H9 (cell line): Measurements from ENCODE around the gene FGD5. TPM values are rescaled to one million over a fixed set of nuclear protein-coding genes. Genes with fewer than 3 reads are reported as not detected.

ENCODE experiments used
- DNase-seq: peaks from one replicate; pipeline ENCODE4 v3.0.0-alpha.2; 2017
- H2AFZ ChIP-seq: one replicate; pipeline ENCODE4 v1.6.1; 2013; ENCODE audit warnings: mild to moderate bottlenecking, low read length, control low read depth, moderate library complexity
- H2AK5ac ChIP-seq: 2 replicates; pipeline ENCODE4 v1.6.1; 2013; ENCODE audit warnings: low read length, control low read depth, mixed read lengths; ENCODE audit not compliant: insufficient read length
- H2BK120ac ChIP-seq: one replicate; pipeline ENCODE4 v1.6.1; 2013; ENCODE audit warnings: low read depth, mild to moderate bottlenecking, low read length, control low read depth, inconsistent platforms; ENCODE audit not compliant: poor library complexity, severe bottlenecking
- H2BK12ac ChIP-seq: 2 replicates; pipeline ENCODE4 v1.6.1; 2013; ENCODE audit warnings: low read length, control low read depth, mixed read lengths, low read depth; ENCODE audit not compliant: insufficient read length
- H2BK15ac ChIP-seq: 2 replicates; pipeline ENCODE4 v1.6.1; 2013; ENCODE audit warnings: low read depth, low read length, control low read depth
- H2BK20ac ChIP-seq: one replicate; pipeline ENCODE4 v1.6.1; 2013; ENCODE audit warnings: low read depth, mild to moderate bottlenecking, low read length, control low read depth, inconsistent platforms; ENCODE audit not compliant: poor library complexity, severe bottlenecking
- H2BK5ac ChIP-seq: 2 replicates; pipeline ENCODE4 v1.6.1; 2013; ENCODE audit warnings: low read length, control low read depth, mixed read lengths; ENCODE audit not compliant: insufficient read length
- H3K14ac ChIP-seq: 2 replicates; pipeline ENCODE4 v1.6.1; 2013; ENCODE audit warnings: low read length, control low read depth; ENCODE audit not compliant: insufficient read depth
- H3K18ac ChIP-seq: 2 replicates; pipeline ENCODE4 v1.6.1; 2013; ENCODE audit warnings: low read depth, mild to moderate bottlenecking, mixed read lengths, low read length, control low read depth; ENCODE audit not compliant: insufficient read length
- H3K23ac ChIP-seq: 2 replicates; pipeline ENCODE4 v1.6.1; 2013; ENCODE audit warnings: low read length, control low read depth, mixed read lengths, low read depth; ENCODE audit not compliant: insufficient read length
- H3K23me2 ChIP-seq: 2 replicates; pipeline ENCODE4 v1.6.1; 2013; ENCODE audit warnings: low read depth, mild to moderate bottlenecking, mixed read lengths, low read length, control low read depth; ENCODE audit not compliant: insufficient read length, poor library complexity, severe bottlenecking
- H3K27ac ChIP-seq: 2 replicates; pipeline ENCODE4 v1.5.1; 2013; ENCODE audit warnings: low read length, control low read depth, mixed read lengths, low read depth; ENCODE audit not compliant: insufficient read length
- H3K27me3 ChIP-seq: 2 replicates; pipeline ENCODE4 v1.6.1; 2013; ENCODE audit warnings: low read length, control low read depth, inconsistent platforms; ENCODE audit not compliant: insufficient read depth
- H3K4ac ChIP-seq: 2 replicates; pipeline ENCODE4 v1.6.1; 2013; ENCODE audit warnings: low read depth, mild to moderate bottlenecking, control low read depth, inconsistent platforms, low read length, moderate library complexity
- H3K4me1 ChIP-seq: 2 replicates; pipeline ENCODE4 v1.6.1; 2013; ENCODE audit warnings: low read length, control low read depth, inconsistent platforms; ENCODE audit not compliant: insufficient read depth
- H3K4me2 ChIP-seq: 2 replicates; pipeline ENCODE4 v1.6.1; 2013; ENCODE audit warnings: low read length, control low read depth, mixed read lengths; ENCODE audit not compliant: insufficient read length, insufficient read depth
- H3K56ac ChIP-seq: 2 replicates; pipeline ENCODE4 v1.6.1; 2013; ENCODE audit warnings: low read depth, mild to moderate bottlenecking, mixed read lengths, low read length, control low read depth; ENCODE audit not compliant: insufficient read length
- H3K79me1 ChIP-seq: 2 replicates; pipeline ENCODE4 v1.6.1; 2013; ENCODE audit warnings: low read depth, mild to moderate bottlenecking, moderate library complexity, low read length, control low read depth, inconsistent platforms; ENCODE audit not compliant: insufficient read depth, poor library complexity, severe bottlenecking
- H3K79me2 ChIP-seq: 2 replicates; pipeline ENCODE4 v1.6.1; 2013; ENCODE audit warnings: low read length, control low read depth, inconsistent platforms; ENCODE audit not compliant: insufficient read depth
- H3K9ac ChIP-seq: 2 replicates; pipeline ENCODE4 v1.6.1; 2013; ENCODE audit warnings: low read length, control low read depth, mixed read lengths; ENCODE audit not compliant: insufficient read length; ENCODE audit errors: extremely low read depth
- H3K9me3 ChIP-seq: one replicate; pipeline ENCODE4 v1.6.1; 2013; ENCODE audit warnings: low read depth, low read length, inconsistent platforms; ENCODE audit not compliant: control insufficient read depth
- H3T11ph ChIP-seq: one replicate; pipeline ENCODE4 v1.6.1; 2013; ENCODE audit warnings: mild to moderate bottlenecking, low read length, control low read depth, inconsistent platforms
- H4K20me1 ChIP-seq: one replicate; pipeline ENCODE4 v1.6.1; 2013; ENCODE audit not compliant: control insufficient read depth, insufficient read length, insufficient read depth
- H4K5ac ChIP-seq: 2 replicates; pipeline ENCODE4 v1.6.1; 2013; ENCODE audit warnings: low read depth, mild to moderate bottlenecking, mixed read lengths, low read length, control low read depth; ENCODE audit not compliant: insufficient read length
- H4K8ac ChIP-seq: replicated peaks from 2 replicates; pipeline ENCODE4 v1.6.1; 2013; ENCODE audit warnings: low read length, control low read depth, mixed read lengths, low read depth; ENCODE audit not compliant: insufficient read length
- H4K91ac ChIP-seq: 2 replicates; pipeline ENCODE4 v1.6.1; 2013; ENCODE audit warnings: low read depth, mild to moderate bottlenecking, moderate library complexity, mixed read lengths, low read length, control low read depth; ENCODE audit not compliant: insufficient read length
- H3K27ac Mint-ChIP-seq, 3 experiments: 2 replicates in 2 of 3; 3 replicates in 1 of 3; pipeline ENCODE4 v1.8.0; 2020 to 2021; ENCODE audit warnings: mixed read lengths in 3 of 3, mild to moderate bottlenecking in 1 of 3, moderate library complexity in 1 of 3
- H3K27me3 Mint-ChIP-seq: 2 replicates; pipeline ENCODE4 v1.8.0; 2021; ENCODE audit warnings: low read depth, mild to moderate bottlenecking, moderate library complexity, mixed read lengths
- H3K36me3 Mint-ChIP-seq, 3 experiments: 2 replicates in 2 of 3; 3 replicates in 1 of 3; pipeline ENCODE4 v1.8.0; 2020 to 2021; ENCODE audit warnings: low read depth in 3 of 3, mixed read lengths in 3 of 3; ENCODE audit not compliant: insufficient read depth in 1 of 3
- H3K4me1 Mint-ChIP-seq, 2 experiments: 2 replicates each; pipeline ENCODE4 v1.8.0; 2020; ENCODE audit warnings: mixed read lengths in 2 of 2
- H3K4me3 Mint-ChIP-seq, 2 experiments: 2 replicates in 1 of 2; 3 replicates in 1 of 2; pipeline ENCODE4 v1.8.0; 2020 to 2021; ENCODE audit warnings: mild to moderate bottlenecking in 2 of 2, mixed read lengths in 2 of 2, moderate library complexity in 1 of 2
- H3K9me3 Mint-ChIP-seq, 2 experiments: 2 replicates in 1 of 2; 3 replicates in 1 of 2; pipeline ENCODE4 v1.8.0; 2020; ENCODE audit warnings: mild to moderate bottlenecking in 2 of 2, mixed read lengths in 2 of 2, moderate library complexity in 1 of 2
- WGBS: extraction: QIAGEN DNeasy Blood & Tissue Kit; methylation state at CpG from one replicate; pipeline ENCODE4 v1.1.7; 2013; ENCODE audit warnings: missing lambda C conversion rate, low lambda C conversion rate, mixed read lengths; ENCODE audit not compliant: insufficient read length; ENCODE audit errors: extremely low coverage; 5-methylcytosine and 5-hydroxymethylcytosine counted together
- total RNA-seq: library from RNA; stranded (reverse); gene quantifications from 2 replicates; pipeline ENCODE4 v1.2.1, GENCODE V29; 2021
- TF ChIP-seq, protein P1 (sequence below): fragments of 200-600 bp; sonication (generic); conservative IDR thresholded peaks from 3 replicates; pipeline ENCODE4 v1.8.0; 2021; ENCODE audit warnings: antibody characterized with exemption, mild to moderate bottlenecking

Gene FGD5
- total RNA-seq, 1 experiment from 2014 or later: 7.8 TPM

DNA sequence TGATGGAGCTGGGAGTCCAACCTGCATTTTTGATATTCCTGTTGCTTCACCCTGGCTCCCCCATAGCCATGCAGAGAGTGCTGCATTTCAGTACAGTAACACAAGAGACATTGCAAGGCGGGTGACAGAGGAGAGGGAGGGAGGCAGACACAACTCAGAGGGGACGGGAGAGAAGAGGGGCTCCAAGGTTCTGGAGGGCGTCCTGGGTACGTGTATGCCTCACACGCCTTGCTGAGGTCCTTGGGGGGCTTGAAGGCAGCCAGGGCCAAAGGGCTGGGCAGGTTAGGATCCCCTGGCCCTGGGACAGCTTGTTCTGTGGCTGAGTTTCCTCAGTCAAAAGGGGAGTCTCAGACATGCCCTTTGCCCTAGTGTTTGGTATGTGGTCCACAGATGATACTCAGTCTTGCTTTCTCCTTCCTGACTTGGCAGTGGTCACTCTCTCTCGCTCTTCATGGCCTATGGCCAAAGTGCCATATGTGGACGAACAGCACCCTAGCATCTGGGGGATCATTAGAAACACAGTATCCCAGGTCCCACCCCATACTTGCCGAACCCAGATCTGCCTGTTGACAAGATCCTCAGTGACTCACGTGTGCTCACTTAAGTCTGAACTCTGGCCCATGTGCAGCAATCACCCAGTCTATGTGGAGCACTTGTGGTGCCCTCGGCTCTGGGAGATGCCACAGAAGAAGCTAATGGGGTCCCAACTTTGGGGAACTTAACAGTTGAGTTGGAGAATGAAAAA lies 52.9 kb downstream of the FGD5 start:
- Histone ChIP-seq H3K4me1 (no peaks in the 10 kb centered on the region), H2BK120ac (no peak overlapping the region), H2BK15ac (no peak overlapping the region), H3K23me2 (no peaks in the 10 kb centered on the region), H3K14ac (no peak overlapping the region), H4K20me1 (no peaks in the 10 kb centered on the region), H3T11ph (no peak overlapping the region), H3K27ac (no peak overlapping the region), H3K27me3 (no peaks in the 10 kb centered on the region), H2BK20ac (no peak overlapping the region), H3K4me2 (no peak overlapping the region), H2BK5ac (no peak overlapping the region), H3K4ac (no peak overlapping the region), H3K79me1 (no peaks in the 10 kb centered on the region), H3K23ac (no peak overlapping the region), H4K8ac (no peak overlapping the region), H3K9me3 (no peaks in the 10 kb centered on the region), H3K79me2 (no peaks in the 10 kb centered on the region), H3K56ac (no peak overlapping the region), H4K5ac (no peak overlapping the region), H2AK5ac (no peak overlapping the region), H4K91ac (no peak overlapping the region), H2BK12ac (no peak overlapping the region), H2AFZ (no peak overlapping the region), H3K18ac (no peak overlapping the region), H3K9ac (no peak overlapping the region)
- TF ChIP-seq, protein P1, sequence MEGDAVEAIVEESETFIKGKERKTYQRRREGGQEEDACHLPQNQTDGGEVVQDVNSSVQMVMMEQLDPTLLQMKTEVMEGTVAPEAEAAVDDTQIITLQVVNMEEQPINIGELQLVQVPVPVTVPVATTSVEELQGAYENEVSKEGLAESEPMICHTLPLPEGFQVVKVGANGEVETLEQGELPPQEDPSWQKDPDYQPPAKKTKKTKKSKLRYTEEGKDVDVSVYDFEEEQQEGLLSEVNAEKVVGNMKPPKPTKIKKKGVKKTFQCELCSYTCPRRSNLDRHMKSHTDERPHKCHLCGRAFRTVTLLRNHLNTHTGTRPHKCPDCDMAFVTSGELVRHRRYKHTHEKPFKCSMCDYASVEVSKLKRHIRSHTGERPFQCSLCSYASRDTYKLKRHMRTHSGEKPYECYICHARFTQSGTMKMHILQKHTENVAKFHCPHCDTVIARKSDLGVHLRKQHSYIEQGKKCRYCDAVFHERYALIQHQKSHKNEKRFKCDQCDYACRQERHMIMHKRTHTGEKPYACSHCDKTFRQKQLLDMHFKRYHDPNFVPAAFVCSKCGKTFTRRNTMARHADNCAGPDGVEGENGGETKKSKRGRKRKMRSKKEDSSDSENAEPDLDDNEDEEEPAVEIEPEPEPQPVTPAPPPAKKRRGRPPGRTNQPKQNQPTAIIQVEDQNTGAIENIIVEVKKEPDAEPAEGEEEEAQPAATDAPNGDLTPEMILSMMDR: no peak
- Mint-ChIP-seq H3K4me1 (peaks cover 5 to 6% of the 10 kb centered on the region in 2 experiments; a peak in 2 of 4 replicates), H3K9me3 (no peaks in the 10 kb centered on the region), H3K36me3 (no peaks in the 10 kb centered on the region; a peak in 2 of 7 replicates), H3K4me3 (no peak overlapping the region), H3K27ac (no peak overlapping the region), H3K27me3 (peaks cover 6% of the 10 kb centered on the region)
- DNase-seq: no peak
- no CpG with 5 or more reads among the region's 10 CpGs for WGBS
